HL-60 (cell line): Measurements from ENCODE around the gene SRPX.

ENCODE experiments used
- DNase-seq, 2 experiments: peaks; one replicate each; pipeline ENCODE4 v3.0.0-alpha.2; 2010 to 2020; ENCODE audit warnings: low read depth in 1 of 2, low spot score in 1 of 2
- H3K27ac ChIP-seq: fragments of 250-450 bp; sonication (Bioruptor Pico); replicated peaks from 2 replicates; pipeline ENCODE4 v1.5.1; 2020; ENCODE audit warnings: mild to moderate bottlenecking, moderate library complexity
- H3K27me3 ChIP-seq: fragments of 250-450 bp; sonication (Bioruptor Pico); 2 replicates; pipeline ENCODE4 v1.5.1; 2021; ENCODE audit warnings: mild to moderate bottlenecking, moderate library complexity; ENCODE audit not compliant: insufficient read depth, poor library complexity, severe bottlenecking
- H3K4me3 ChIP-seq: replicated peaks from 2 replicates; pipeline ENCODE4 v1.5.1; 2011; ENCODE audit warnings: mild to moderate bottlenecking, control low read depth, low read length; ENCODE audit not compliant: insufficient read depth
- GABPA ChIP-seq: IDR thresholded peaks from 2 replicates; pipeline ENCODE4 v1.6.1; 2012; ENCODE audit warnings: low read depth
- POLR2AphosphoS5 ChIP-seq: IDR thresholded peaks from 2 replicates; pipeline ENCODE4 v1.6.1; 2012; ENCODE audit warnings: low read depth
- SPI1 ChIP-seq: IDR thresholded peaks from 2 replicates; pipeline ENCODE4 v1.6.1; 2012; ENCODE audit warnings: low read depth, mild to moderate bottlenecking, borderline replicate concordance
- TF ChIP-seq, protein P1 (sequence below): IDR thresholded peaks from one replicate; pipeline ENCODE4 v1.5.1; 2011; ENCODE audit warnings: low read length, control low read depth, inconsistent platforms; ENCODE audit not compliant: insufficient read depth
- TF ChIP-seq, protein P2 (sequence below): IDR thresholded peaks from 2 replicates; pipeline ENCODE4 v1.6.1; 2012; ENCODE audit warnings: low read depth; ENCODE audit not compliant: insufficient replicate concordance

Gene SRPX

GRCh38 chrX:38206036-38206435 lies 14.6 kb downstream of the SRPX start:
- no peak overlapping the region for H3K27ac ChIP-seq
- DNase-seq = no peak
- H3K4me3 ChIP-seq = no peak overlapping the region
- H3K27me3 ChIP-seq = no peaks in the 10 kb centered on the region
- TF ChIP-seq POLR2AphosphoS5 (no peak), GABPA (no peak), SPI1 (no peak)
- TF ChIP-seq, protein P1, sequence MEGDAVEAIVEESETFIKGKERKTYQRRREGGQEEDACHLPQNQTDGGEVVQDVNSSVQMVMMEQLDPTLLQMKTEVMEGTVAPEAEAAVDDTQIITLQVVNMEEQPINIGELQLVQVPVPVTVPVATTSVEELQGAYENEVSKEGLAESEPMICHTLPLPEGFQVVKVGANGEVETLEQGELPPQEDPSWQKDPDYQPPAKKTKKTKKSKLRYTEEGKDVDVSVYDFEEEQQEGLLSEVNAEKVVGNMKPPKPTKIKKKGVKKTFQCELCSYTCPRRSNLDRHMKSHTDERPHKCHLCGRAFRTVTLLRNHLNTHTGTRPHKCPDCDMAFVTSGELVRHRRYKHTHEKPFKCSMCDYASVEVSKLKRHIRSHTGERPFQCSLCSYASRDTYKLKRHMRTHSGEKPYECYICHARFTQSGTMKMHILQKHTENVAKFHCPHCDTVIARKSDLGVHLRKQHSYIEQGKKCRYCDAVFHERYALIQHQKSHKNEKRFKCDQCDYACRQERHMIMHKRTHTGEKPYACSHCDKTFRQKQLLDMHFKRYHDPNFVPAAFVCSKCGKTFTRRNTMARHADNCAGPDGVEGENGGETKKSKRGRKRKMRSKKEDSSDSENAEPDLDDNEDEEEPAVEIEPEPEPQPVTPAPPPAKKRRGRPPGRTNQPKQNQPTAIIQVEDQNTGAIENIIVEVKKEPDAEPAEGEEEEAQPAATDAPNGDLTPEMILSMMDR = no peak
- TF ChIP-seq, protein P2, sequence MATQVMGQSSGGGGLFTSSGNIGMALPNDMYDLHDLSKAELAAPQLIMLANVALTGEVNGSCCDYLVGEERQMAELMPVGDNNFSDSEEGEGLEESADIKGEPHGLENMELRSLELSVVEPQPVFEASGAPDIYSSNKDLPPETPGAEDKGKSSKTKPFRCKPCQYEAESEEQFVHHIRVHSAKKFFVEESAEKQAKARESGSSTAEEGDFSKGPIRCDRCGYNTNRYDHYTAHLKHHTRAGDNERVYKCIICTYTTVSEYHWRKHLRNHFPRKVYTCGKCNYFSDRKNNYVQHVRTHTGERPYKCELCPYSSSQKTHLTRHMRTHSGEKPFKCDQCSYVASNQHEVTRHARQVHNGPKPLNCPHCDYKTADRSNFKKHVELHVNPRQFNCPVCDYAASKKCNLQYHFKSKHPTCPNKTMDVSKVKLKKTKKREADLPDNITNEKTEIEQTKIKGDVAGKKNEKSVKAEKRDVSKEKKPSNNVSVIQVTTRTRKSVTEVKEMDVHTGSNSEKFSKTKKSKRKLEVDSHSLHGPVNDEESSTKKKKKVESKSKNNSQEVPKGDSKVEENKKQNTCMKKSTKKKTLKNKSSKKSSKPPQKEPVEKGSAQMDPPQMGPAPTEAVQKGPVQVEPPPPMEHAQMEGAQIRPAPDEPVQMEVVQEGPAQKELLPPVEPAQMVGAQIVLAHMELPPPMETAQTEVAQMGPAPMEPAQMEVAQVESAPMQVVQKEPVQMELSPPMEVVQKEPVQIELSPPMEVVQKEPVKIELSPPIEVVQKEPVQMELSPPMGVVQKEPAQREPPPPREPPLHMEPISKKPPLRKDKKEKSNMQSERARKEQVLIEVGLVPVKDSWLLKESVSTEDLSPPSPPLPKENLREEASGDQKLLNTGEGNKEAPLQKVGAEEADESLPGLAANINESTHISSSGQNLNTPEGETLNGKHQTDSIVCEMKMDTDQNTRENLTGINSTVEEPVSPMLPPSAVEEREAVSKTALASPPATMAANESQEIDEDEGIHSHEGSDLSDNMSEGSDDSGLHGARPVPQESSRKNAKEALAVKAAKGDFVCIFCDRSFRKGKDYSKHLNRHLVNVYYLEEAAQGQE = no peak

GRCh38 chrX:38205039-38205438 lies 15.6 kb downstream of the SRPX start:
- peak in 1 of 2 experiments; percentile 47 for DNase-seq
- Histone ChIP-seq H3K27ac (peak overlapping the region; percentile 80), H3K4me3 (no peak overlapping the region), H3K27me3 (no peaks in the 10 kb centered on the region)
- TF ChIP-seq POLR2AphosphoS5 (peak; percentile 69; the same call in 1 of the 2 replicates), SPI1 (peak; percentile 91)
- TF ChIP-seq, protein P2 = no peak

- TF ChIP-seq, protein P2 = no peak
- TF ChIP-seq POLR2AphosphoS5 (no peak), GABPA (no peak), SPI1 (no peak)
- TF ChIP-seq, protein P1 = peak; percentile 27
- peak in 1 of 2 experiments; percentile 25 for DNase-seq
- H3K27ac ChIP-seq = no peak overlapping the region
- no peak overlapping the region for H3K4me3 ChIP-seq
- H3K27me3 ChIP-seq = peaks cover 3% of the 10 kb centered on the region
These were observed 28.5 kb downstream of the SRPX start for GRCh38 chrX:38192007-38192810.
